Loucy (cell line): ENCODE measurements around the gene PIAS4.

Source experiments
- H2AFZ ChIP-seq: fragments of 200-600 bp; sonication (generic); 2 replicates; pipeline ENCODE4 v1.6.0; 2016; ENCODE audit warnings: antibody characterized with exemption, mild to moderate bottlenecking, low read length, moderate library complexity
- H3F3A ChIP-seq: fragments of 200-600 bp; 2 replicates; pipeline ENCODE4 v1.6.0; 2016; ENCODE audit warnings: antibody characterized with exemption, low read depth, mild to moderate bottlenecking
- H3K27me3 ChIP-seq: fragments of 200-600 bp; sonication (generic); 2 replicates; pipeline ENCODE4 v1.6.1; 2014; ENCODE audit warnings: low read length, mild to moderate bottlenecking; ENCODE audit not compliant: insufficient read depth, poor library complexity, severe bottlenecking
- H3K36me3 ChIP-seq: fragments of 200-600 bp; sonication (generic); 2 replicates; pipeline ENCODE4 v1.6.1; 2016; ENCODE audit warnings: low read length; ENCODE audit not compliant: insufficient read depth
- H3K4me1 ChIP-seq: fragments of 200-600 bp; sonication (generic); 2 replicates; pipeline ENCODE4 v1.5.1; 2014; ENCODE audit warnings: low read length, mild to moderate bottlenecking; ENCODE audit not compliant: insufficient read depth, poor library complexity, severe bottlenecking
- H3K4me2 ChIP-seq: fragments of 200-600 bp; sonication (generic); 2 replicates; pipeline ENCODE4 v1.6.0; 2014; ENCODE audit warnings: antibody characterized with exemption, low read length, low read depth, mild to moderate bottlenecking; ENCODE audit not compliant: poor library complexity, severe bottlenecking
- H3K4me3 ChIP-seq: fragments of 200-600 bp; sonication (generic); 2 replicates; pipeline ENCODE4 v1.5.1; 2014; ENCODE audit warnings: low read length, mild to moderate bottlenecking, mixed read lengths; ENCODE audit not compliant: poor library complexity, severe bottlenecking
- H3K79me2 ChIP-seq: fragments of 200-600 bp; sonication (generic); 2 replicates; pipeline ENCODE4 v1.6.1; 2014; ENCODE audit warnings: low read length; ENCODE audit not compliant: insufficient read depth
- H3K9ac ChIP-seq: fragments of 200-600 bp; sonication (generic); 2 replicates; pipeline ENCODE4 v1.6.0; 2014; ENCODE audit warnings: mild to moderate bottlenecking, low read depth, low read length, moderate library complexity; ENCODE audit not compliant: poor library complexity, severe bottlenecking
- H3K9me2 ChIP-seq: fragments of 200-600 bp; sonication (generic); replicated peaks from 2 replicates; pipeline ENCODE4 v1.6.1; 2016; ENCODE audit warnings: low read depth, low read length, mixed read lengths
- H3K9me3 ChIP-seq: fragments of 200-600 bp; sonication (generic); 2 replicates; pipeline ENCODE4 v1.6.1; 2014; ENCODE audit warnings: mild to moderate bottlenecking, antibody characterized with exemption, low read length, low read depth; ENCODE audit not compliant: insufficient read depth
- H4K20me1 ChIP-seq: fragments of 200-600 bp; sonication (generic); 2 replicates; pipeline ENCODE4 v1.6.0; 2014; ENCODE audit warnings: antibody characterized with exemption, low read length, mild to moderate bottlenecking; ENCODE audit not compliant: insufficient read depth, poor library complexity, severe bottlenecking
- EZH2phosphoT487 ChIP-seq: fragments of 200-600 bp; IDR thresholded peaks from 2 replicates; pipeline ENCODE4 v1.6.1; 2018; ENCODE audit warnings: antibody characterized with exemption, mild to moderate bottlenecking, moderate library complexity, borderline replicate concordance
- TF ChIP-seq, protein P1 (sequence below): fragments of 200-600 bp; sonication (generic); conservative IDR thresholded peaks from 2 replicates; pipeline ENCODE4 v1.5.1; 2014; ENCODE audit warnings: mild to moderate bottlenecking, antibody characterized with exemption, low read length

The PIAS4 gene

DNA sequence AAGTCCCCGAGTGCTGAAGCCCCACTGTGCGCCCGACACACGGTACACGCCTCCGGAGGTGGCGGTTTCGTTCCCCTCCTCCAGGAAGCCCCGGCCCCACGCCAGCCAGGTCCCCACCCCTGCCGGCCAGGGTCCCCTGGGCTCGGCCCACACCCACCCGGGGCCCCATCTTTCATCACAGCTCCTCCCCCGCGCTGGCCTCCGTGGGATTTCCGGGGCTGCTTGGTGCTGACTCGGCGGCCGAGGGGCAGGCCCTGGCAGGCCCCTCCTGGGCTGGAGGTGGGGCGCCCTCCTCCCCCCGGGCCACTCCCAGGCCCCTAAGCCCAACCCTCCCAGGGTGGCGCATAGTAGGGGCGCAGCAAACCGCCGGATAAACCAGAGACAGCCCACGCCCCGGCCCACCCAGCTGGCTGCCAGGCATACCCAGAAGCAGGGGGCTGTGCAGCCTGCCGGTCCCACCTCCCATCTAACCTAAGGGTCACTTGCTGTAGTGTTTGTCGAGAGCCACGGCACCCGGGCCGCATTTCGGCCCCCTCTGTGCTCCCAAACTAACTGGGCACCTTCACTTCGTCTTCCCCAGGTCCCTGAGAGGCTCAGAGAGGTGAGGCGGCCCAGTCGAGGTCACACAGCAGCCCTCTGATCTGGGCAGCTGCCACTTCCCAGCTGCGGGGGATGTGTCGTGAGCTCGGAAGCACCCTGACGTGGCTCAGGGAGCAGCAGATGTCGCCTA lies 52.5 kb downstream of the PIAS4 start:
- no peak overlapping the region for H3K4me2 ChIP-seq

DNA sequence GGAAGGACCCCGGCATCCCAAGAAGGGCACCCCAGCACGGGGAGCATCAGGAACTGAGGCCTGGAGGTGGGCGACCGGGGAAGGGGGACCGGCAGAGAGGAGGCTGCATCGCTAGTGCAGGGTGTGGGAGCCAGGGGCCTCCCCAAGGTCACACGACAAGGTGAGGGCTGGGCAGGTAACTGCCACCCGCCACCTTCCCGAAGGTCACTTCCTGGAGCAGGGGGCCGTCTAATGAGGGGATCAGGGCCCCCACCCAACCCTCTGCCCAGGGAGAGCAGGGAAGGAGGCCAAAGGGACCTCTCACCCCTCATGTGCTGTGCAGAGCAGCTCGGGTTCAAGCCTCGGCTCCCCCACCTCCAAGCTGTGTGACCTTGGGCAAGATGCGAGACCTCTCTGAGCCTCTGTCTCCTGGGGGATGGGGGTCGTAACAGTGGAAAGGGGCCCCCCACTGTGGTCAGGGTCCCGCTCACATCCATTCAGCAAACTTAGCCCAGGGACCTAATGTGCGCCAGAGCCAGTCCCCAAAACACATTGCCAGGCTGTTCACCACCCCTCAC lies 53.2 kb downstream of the PIAS4 start:
- H3K4me2 ChIP-seq, result no peak overlapping the region
- H3K4me3 ChIP-seq, result no peak overlapping the region
- TF ChIP-seq, protein P1, sequence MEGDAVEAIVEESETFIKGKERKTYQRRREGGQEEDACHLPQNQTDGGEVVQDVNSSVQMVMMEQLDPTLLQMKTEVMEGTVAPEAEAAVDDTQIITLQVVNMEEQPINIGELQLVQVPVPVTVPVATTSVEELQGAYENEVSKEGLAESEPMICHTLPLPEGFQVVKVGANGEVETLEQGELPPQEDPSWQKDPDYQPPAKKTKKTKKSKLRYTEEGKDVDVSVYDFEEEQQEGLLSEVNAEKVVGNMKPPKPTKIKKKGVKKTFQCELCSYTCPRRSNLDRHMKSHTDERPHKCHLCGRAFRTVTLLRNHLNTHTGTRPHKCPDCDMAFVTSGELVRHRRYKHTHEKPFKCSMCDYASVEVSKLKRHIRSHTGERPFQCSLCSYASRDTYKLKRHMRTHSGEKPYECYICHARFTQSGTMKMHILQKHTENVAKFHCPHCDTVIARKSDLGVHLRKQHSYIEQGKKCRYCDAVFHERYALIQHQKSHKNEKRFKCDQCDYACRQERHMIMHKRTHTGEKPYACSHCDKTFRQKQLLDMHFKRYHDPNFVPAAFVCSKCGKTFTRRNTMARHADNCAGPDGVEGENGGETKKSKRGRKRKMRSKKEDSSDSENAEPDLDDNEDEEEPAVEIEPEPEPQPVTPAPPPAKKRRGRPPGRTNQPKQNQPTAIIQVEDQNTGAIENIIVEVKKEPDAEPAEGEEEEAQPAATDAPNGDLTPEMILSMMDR, result no peak
- TF ChIP-seq EZH2phosphoT487, result no peak
- peaks cover 84% of the 10 kb centered on the region for H4K20me1 ChIP-seq
- H2AFZ ChIP-seq, result no peak overlapping the region
- peaks cover 11% of the 10 kb centered on the region for H3K4me1 ChIP-seq
- H3K27me3 ChIP-seq, result no peaks in the 10 kb centered on the region
- peaks cover 5% of the 10 kb centered on the region; the same call in 1 of the 2 replicates for H3K36me3 ChIP-seq
- H3K9me2 ChIP-seq, result no peaks in the 10 kb centered on the region
- no peak overlapping the region for H3K9ac ChIP-seq
- no peaks in the 10 kb centered on the region for H3K9me3 ChIP-seq
- H3F3A ChIP-seq, result no peaks in the 10 kb centered on the region; the same call in 1 of the 2 replicates
- H3K79me2 ChIP-seq, result peaks cover 89% of the 10 kb centered on the region

More for the DNA sequence above, 52.5 kb downstream of the PIAS4 start:
- no peak for TF ChIP-seq EZH2phosphoT487
- TF ChIP-seq, protein P1, result no peak
- no peaks in the 10 kb centered on the region; the same call in 1 of the 2 replicates for H3F3A ChIP-seq
- H3K79me2 ChIP-seq, result peaks cover 88% of the 10 kb centered on the region
- H3K4me3 ChIP-seq, result no peak overlapping the region
- H3K9ac ChIP-seq, result no peak overlapping the region
- no peaks in the 10 kb centered on the region for H3K9me2 ChIP-seq
- H3K9me3 ChIP-seq, result no peaks in the 10 kb centered on the region
- no peak overlapping the region for H2AFZ ChIP-seq
- peaks cover 85% of the 10 kb centered on the region for H4K20me1 ChIP-seq
- H3K4me1 ChIP-seq, result peaks cover 11% of the 10 kb centered on the region
- H3K36me3 ChIP-seq, result peaks cover 7% of the 10 kb centered on the region; the same call in 1 of the 2 replicates
- no peaks in the 10 kb centered on the region for H3K27me3 ChIP-seq

DNA sequence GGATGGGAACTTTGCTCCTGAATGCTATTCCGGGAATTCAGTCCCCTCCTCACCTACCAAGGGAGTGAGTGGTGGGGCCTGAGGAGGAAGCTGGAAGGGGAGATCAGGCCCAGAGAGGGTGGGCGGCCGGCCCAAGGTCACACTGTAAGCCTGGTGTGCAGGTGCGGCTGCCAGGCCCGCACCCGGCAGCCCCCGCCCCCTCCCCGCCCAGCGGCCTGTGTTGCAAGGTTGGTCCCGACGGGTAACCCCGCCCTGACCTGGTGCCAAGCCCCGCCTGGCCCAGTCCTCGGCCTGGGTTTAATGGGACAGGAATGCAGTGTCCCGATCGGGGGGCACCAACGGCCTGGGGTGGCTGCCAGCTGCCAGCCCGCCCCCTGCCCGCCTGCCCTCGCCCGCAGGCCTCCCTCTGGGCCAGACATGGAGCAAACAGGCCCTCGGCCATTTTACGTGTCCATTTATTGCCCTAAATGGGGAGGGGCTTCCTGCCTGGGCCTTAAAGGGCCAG lies 53.7 kb downstream of the PIAS4 start:
- no peak overlapping the region for H2AFZ ChIP-seq
- no peaks in the 10 kb centered on the region for H3K9me2 ChIP-seq
- peaks cover 11% of the 10 kb centered on the region for H3K4me1 ChIP-seq
- H3K4me3 ChIP-seq, result no peak overlapping the region
- H3K79me2 ChIP-seq, result peaks cover 83% of the 10 kb centered on the region
- H3K27me3 ChIP-seq, result no peaks in the 10 kb centered on the region
- H4K20me1 ChIP-seq, result peaks cover 81% of the 10 kb centered on the region
- TF ChIP-seq, protein P1, result no peak
- TF ChIP-seq EZH2phosphoT487, result no peak
- H3K9ac ChIP-seq, result no peak overlapping the region
- peaks cover 5% of the 10 kb centered on the region; the same call in 1 of the 2 replicates for H3K36me3 ChIP-seq
- no peaks in the 10 kb centered on the region for H3K9me3 ChIP-seq
- H3F3A ChIP-seq, result no peaks in the 10 kb centered on the region; the same call in 1 of the 2 replicates
- peak overlapping the region; percentile 44 for H3K4me2 ChIP-seq
